ENCODE data around the gene ADGRD1.

The ADGRD1 gene

GRCh38 chr12:131025234-131025633 is 71.5 kb downstream of the ADGRD1 start:
- no peak for DNase-seq (ENCODE audit: low read depth)

- no peak for DNase-seq (ENCODE audit: low read depth)
Observed at GRCh38 chr12:131025939-131026702, 72.4 kb downstream of the ADGRD1 start.

- no peak for DNase-seq (ENCODE audit: low read depth)
Observed at GRCh38 chr12:131026754-131027153, 73.0 kb downstream of the ADGRD1 start.

- DNase-seq (ENCODE audit: low read depth) = no peak
Observed at GRCh38 chr12:131027264-131027663, 73.6 kb downstream of the ADGRD1 start.

- no peak for DNase-seq (ENCODE audit: low read depth)
Observed at GRCh38 chr12:131027876-131028586, 74.3 kb downstream of the ADGRD1 start.

- DNase-seq (ENCODE audit: low read depth) = no peak
Observed at GRCh38 chr12:131028587-131029338, 75.1 kb downstream of the ADGRD1 start.

- no peak for DNase-seq (ENCODE audit: low read depth)
Observed at GRCh38 chr12:131030472-131031328, 77.0 kb downstream of the ADGRD1 start.

- no peak for DNase-seq (ENCODE audit: low read depth)
Observed at GRCh38 chr12:131032082-131032750, 78.5 kb downstream of the ADGRD1 start.

- DNase-seq (ENCODE audit: low read depth) = no peak
Observed at GRCh38 chr12:131033486-131033885, 79.8 kb downstream of the ADGRD1 start.

- DNase-seq (ENCODE audit: low read depth) = no peak
Observed at GRCh38 chr12:131033886-131034482, 80.3 kb downstream of the ADGRD1 start.

- no peak for DNase-seq (ENCODE audit: low read depth)
Observed at GRCh38 chr12:131034631-131035244, 81.0 kb downstream of the ADGRD1 start.

GRCh38 chr12:131035245-131035681 is 81.6 kb downstream of the ADGRD1 start:
- no peak for DNase-seq (ENCODE audit: low read depth)

- DNase-seq (ENCODE audit: low read depth) = no peak
Observed at GRCh38 chr12:131038159-131038558, 84.5 kb downstream of the ADGRD1 start.

- no peak for DNase-seq (ENCODE audit: low read depth)
Observed at GRCh38 chr12:131038961-131039950, 85.5 kb downstream of the ADGRD1 start.

GRCh38 chr12:131040491-131040890 is 86.8 kb downstream of the ADGRD1 start:
- no peak for DNase-seq (ENCODE audit: low read depth)

- no peak for DNase-seq (ENCODE audit: low read depth)
Observed at GRCh38 chr12:131041216-131041967, 87.7 kb downstream of the ADGRD1 start.

- DNase-seq (ENCODE audit: low read depth) = no peak
Observed at GRCh38 chr12:131041968-131042833, 88.5 kb downstream of the ADGRD1 start.

All from fibroblast of gingiva (primary cell).